H54 (cell line): Measurements from ENCODE around the gene ATP8B2.
"Not testable (repeated sequence)": the region's sequence is repeated elsewhere in the genome, so short reads cannot be mapped to it uniquely, and the experiment has no call there.

Experiments used
- DNase-seq: peaks from one replicate; pipeline ENCODE4 v3.0.0; 2011; ENCODE audit warnings: low spot score, mixed read lengths; ENCODE audit not compliant: insufficient read length
- FAIRE-seq: peaks from 3 replicates; lab custom pipeline; 2011; peaks lifted over from hg19 to GRCh38; lab: Jason Lieb, UNC
- POLR2A ChIP-seq: IDR thresholded peaks from 2 replicates; pipeline ENCODE4 v1.6.1; 2011; ENCODE audit warnings: low read depth, mild to moderate bottlenecking, low read length

Gene ATP8B2

DNA sequence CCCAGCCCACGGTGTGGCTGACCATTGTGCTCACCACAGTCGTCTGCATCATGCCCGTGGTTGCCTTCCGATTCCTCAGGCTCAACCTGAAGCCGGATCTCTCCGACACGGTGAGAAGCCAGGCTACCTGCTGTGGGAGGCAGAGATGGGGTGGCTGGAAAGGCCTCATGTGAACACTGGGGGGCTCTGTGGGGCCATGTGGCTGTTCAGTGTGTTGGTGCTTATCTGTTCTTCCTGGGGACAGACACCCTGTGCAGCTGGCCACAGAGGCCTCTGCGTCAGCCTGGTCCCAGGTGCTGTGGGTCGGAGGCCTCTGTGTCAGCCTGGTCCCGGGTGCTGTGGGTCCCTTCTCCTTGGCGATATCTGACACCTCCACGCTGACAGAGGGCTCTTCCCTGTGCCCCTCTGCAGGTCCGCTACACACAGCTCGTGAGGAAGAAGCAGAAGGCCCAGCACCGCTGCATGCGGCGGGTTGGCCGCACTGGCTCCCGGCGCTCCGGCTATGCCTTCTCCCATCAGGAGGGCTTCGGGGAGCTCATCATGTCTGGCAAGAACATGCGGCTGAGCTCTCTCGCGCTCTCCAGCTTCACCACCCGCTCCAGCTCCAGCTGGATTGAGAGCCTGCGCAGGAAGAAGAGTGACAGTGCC is 23.2 kb downstream of the ATP8B2 start:
- TF ChIP-seq POLR2A = no peak
- DNase-seq (no peak), FAIRE-seq (no peak)

DNA sequence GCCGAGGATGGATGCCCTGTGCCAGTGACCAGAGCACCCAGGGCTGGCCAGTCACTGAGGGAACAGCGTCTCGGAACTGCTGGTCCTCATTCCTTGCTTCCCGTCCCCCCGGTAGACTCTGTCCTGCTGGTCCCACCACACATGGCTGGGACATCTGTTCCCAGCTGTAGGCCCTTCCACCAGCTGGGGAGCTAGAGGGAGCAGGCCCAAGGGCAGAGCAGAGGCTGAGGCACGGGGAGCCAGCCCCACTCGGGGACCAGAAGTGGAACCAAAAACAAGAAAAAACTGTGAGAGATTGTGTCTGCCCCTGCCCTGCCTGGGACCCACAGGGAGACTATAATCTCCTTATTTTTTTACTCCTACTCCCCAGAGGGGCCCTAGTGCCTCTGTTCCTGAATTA is 23.8 kb downstream of the ATP8B2 start:
- DNase-seq = no peak
- no peak for FAIRE-seq
- no peak for TF ChIP-seq POLR2A

DNA sequence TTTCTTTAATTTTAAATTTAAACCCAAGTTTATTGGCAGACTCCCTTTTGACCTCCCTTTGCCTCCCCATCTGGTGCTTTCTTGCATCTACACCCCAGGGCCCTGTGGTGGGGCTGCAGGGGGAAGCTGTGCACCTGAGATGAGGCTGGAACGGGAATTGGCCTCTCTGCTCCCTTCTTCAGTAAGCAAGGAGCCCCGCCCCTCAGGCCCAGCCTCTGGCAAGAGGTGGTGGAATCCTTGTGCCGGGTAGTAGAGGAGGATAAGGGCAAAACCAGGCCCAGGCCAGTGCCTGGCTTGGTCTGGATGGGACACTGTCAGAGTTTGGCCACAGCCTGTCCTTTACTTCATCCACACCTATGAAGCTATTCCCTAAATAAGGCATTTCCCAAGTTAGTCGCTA is 25.1 kb downstream of the ATP8B2 start:
- no peak for DNase-seq
- TF ChIP-seq POLR2A = no peak
- FAIRE-seq = no peak

DNA sequence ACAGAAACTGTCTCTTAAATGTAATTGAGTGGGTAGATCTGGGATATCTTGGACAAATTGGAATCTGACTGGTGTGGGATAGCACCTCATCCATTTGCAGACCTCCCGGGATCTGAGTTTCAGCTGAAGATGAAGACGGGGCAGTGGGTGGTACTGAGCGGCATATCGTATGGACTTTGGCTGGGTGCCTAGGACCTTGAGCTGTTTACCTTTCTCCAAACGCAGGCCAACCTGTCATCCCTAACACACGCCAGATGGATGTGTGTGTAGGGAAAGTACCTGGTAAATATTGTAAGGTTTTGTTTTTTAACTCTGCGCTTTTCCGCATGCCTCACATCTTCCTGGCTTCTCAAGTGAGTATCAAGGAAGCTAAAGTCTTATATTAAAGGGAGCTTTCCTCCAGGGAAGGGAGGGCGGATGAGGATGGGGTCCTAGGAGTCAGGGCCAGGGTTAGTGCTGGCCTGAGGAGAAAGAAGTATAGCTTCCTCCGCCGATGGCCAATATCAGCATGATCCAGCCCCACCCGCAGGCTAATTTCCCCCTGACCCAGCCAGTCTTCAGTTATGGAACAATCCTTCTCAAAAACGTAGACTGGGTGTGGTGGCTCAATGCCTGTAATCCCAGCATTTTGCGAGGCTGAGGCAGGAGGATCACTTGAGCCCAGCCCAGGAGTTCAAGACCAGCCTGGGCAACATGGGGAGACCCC is 26.2 kb downstream of the ATP8B2 start:
- FAIRE-seq (no peak), DNase-seq (no peak)
- TF ChIP-seq POLR2A = no peak

DNA sequence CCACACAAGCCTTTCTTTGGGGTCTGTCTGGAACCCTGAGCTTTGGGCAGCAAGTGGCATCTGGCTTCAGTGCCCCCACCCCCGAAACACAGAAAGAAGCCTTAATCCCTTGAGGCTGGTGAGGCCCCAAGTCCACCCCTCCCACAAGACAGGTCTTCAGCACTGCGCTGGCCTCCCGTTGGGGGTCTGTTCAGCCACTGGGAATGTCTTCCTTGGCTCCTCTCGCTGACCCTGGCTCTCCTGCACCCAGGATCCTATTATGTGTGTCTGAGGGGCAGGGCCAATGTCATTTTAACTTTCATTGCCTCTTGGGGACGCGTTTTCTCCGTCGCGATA is 26.9 kb downstream of the ATP8B2 start:
- TF ChIP-seq POLR2A = no peak
- DNase-seq = no peak
- FAIRE-seq = no peak

DNA sequence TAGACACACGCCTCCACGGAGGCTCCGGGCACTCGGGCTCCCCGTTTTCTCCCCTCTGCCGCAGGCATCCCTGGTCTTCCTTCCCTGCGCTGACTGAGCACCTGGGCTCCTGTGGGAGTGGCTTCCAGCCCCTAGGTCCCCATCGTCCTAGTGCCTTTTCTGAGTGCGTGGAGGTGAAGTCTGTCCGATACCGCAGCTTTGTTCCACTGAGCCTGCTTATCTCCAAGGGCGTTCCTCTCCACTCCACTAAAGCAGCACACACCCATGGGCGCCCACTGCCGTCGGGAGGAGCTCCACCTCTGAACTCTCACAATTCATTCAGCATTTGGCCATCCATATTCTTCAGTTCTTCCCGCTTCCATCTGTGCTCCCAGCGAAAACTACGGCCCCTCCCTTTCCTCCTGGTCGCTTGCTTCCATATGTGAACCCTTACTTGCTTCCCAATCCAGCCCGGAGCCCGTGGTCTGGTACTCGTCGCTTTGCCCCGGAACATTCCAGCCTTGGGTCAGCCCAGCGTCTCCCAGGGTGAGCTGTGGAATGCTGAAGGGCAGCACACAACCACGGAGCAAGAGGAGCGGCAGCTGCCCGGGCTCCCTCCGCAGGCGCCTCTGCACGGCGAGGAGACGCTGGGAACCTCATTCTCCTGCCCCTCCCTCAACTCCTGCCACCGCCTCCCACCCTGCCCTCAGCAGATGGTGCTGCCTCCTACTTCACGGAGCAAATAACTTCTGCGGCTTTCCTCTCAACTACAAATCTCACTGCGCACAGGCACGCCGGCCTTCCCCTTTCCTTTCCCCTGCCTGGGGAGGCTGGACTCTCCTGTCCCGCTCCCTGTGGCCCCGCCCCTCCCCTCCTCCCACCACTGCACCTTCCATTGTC is 27.5 kb downstream of the ATP8B2 start:
- FAIRE-seq (no peak), DNase-seq (no peak)
- TF ChIP-seq POLR2A = peak; percentile 8; the same call in 1 of the 2 replicates

DNA sequence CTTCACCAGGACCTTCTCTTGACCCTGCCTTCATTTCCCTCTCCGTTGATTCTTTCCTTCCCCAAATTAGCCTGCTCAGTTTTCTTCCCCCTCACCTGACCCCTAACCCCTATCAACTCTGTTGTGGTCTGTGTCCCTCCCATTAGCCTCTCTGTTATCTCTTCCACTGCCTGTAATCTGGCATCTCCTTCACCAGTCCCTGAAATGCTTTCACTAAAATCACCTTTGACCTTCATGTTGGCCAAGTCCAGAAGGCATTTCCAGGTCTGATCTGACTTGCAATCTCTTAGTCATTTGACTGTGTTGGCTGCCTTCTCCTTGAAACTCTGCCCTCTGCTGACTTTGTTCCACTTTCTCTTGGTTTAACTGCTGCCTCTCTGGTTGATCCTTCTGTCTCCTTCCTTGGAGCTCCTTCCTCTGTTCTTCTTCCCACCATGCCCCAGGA is 28.2 kb downstream of the ATP8B2 start:
- TF ChIP-seq POLR2A = no peak
- DNase-seq = peak; percentile 45
- no peak for FAIRE-seq

DNA sequence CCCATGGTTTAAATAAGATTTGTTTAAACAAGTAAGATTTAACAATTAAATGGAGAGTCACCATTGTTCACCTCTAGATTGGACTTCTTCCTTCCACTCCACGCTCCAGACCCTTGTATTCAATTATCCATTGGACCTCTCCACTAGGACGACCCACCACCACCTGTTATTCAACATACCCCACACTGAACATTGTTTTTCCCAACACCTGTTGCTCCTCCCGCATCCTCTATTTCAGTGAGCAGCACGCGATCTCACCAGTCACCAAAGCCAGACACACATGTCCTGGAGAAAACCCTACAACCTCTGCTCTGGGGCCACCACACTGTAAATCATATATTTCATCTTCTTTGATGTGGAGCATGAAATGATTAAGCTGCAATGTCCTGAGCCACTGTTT is 28.6 kb downstream of the ATP8B2 start:
- TF ChIP-seq POLR2A = no peak
- DNase-seq (no peak), FAIRE-seq (no peak)

DNA sequence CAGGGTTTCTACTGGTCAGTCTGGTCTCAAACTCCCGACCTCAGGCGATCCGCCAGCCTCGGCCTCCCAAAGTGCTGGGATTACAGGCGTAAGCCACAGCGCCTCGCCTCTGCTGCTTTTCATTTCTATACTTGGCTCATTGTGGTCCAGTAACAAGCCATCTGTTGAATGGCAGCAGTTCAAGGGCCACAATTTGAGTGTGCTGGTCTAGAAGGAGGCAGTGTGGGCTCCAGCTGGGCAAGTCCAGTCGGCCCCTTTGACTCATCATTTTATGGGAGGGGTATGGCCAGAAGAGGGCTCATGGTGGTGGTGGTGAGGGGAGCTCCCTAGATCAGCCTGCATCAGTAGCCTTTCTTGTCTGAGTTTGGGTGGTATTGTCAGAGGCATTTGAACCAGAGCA is 33.2 kb downstream of the ATP8B2 start:
- DNase-seq (no peak), FAIRE-seq (no peak)
- no peak for TF ChIP-seq POLR2A

DNA sequence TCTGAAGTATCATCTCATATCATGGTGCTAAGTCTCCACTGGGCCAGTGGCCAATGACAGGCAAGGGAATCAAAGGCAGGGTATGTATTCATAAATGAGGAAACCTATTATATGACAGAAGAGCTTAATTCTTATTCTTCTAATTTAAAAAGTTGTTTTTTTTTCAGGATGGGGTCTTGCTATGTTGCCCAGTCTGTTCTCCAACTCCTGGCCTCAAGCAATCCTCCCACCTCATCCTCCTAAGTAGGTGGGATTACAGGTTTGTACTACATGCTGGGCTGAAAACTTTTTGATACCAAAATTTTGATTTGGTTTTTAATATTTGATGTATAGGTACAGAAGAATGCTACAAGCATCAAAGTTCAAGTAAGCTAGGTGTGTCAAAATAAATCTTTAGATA is 35.0 kb downstream of the ATP8B2 start:
- TF ChIP-seq POLR2A = no peak
- FAIRE-seq (no peak), DNase-seq (no peak)

DNA sequence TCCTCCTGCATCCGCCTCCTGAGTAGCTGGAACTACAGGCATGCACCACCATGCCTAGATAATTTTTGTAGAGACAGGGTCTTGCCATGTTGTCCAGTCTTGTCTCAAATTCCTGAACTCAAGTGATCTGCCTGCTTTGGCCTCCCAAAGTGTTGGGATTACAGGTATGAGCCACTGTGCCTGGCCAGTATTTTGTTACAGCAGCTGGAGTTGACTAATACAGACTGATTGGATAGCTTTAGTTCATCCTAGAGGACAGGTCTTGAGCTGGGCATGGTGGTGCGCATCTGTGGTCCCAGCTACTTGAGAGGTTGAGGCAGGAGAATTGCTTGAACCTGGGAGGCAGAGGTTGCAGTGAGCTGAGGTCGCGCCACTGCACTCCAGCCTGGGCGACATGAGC is 35.6 kb downstream of the ATP8B2 start:
- FAIRE-seq, DNase-seq: not testable (repeated sequence)

DNA sequence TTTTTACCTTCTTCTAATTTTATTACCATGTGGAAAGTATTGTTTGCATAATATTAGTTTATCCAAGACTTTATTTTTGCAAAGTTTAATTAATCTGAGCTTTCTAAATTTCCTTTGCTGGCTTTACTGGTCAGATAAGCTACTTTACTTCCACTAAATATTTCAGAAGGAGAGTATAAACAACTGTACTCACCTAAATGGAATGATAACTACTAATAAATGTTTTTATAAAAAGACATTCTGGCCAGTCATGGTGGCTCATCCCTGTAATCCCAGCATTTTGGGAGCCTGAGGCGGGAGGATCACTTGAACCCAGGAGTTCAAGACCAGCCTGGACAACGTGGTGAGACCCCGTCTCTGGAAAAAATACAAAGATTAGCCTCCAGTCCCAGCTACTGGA is 36.0 kb downstream of the ATP8B2 start:
- FAIRE-seq (no peak), DNase-seq (no peak)
- TF ChIP-seq POLR2A = no peak

DNA sequence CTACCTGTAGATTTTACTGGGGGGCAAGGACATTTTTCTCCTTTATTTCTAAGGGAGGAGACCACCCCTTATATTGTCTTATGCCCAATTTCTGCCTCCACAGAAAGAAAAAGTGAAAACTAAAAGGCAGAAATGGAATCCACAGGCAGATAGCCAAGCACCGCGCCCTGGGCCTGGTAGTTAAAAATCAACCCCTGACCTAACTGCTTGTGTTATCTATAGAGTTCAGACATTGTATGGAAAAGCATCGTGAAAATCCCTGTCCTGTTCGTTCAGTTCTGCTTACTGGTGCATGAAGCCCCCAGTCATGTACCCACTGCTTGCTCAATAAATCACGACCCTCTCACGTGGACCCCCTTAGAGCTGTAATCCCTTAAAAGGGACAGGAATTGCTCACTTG is 46.1 kb downstream of the ATP8B2 start:
- DNase-seq (no peak), FAIRE-seq (no peak)
- TF ChIP-seq POLR2A = no peak

DNA sequence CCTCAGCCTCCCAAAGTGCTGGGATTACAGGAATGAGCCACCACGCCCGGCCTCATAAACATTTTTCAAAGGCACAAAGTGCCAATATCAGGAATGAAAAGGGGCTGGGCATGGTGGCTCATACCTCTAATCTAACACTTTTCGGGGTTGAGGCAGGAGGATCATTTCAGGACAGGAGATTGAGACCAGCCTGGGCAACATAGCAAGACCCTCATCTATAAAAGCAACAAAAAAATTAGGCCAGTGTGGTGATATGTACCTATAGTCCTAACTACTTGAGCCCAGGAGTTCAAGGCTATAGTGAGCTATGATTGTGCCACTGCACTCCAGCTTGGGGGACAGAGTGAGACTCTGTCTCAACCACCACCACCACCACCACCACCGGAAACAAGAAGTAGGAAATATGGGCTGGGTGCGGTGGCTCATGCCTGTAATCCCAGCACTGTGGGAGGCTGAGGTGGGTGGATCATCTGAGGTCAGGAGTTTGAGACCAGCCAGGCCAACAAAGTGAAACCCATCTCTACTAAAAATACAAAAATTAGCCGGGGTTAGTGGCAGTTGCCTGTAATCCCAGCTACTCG is 48.5 kb downstream of the ATP8B2 start:
- DNase-seq, FAIRE-seq: not testable (repeated sequence)
